Muscle of arm (tissue), 12 donors: Measurements from ENCODE around the gene B3GALNT2. TPM values are rescaled to one million over a fixed set of nuclear protein-coding genes. Genes with fewer than 3 reads are reported as not detected.
"Not testable (repeated sequence)": the region's sequence is repeated elsewhere in the genome, so short reads cannot be mapped to it uniquely, and the experiment has no call there.

Experiments
- DNase-seq: peaks from one replicate; pipeline ENCODE4 v3.0.0-alpha.2; 2013
- polyA plus RNA-seq, 12 donors: library from polyadenylated mRNA; unstranded; fragments of 120-200 nt; gene quantifications; one replicate each; pipeline ENCODE4 v1.2.1, GENCODE V29; 2013; ENCODE audit not compliant: insufficient read length in 12 of 12

B3GALNT2 gene
- polyA plus RNA-seq, 12 donors, result 16.5 to 32.8 (median 24.9) TPM; not detected in 1

GRCh38 chr1:235507623-235508022 lies 3.4 kb upstream of the B3GALNT2 start:
- no peak for DNase-seq

GRCh38 chr1:235504494-235505222 lies 406 bp upstream of the B3GALNT2 start:
- peak; percentile 99 for DNase-seq

- DNase-seq, result peak; percentile 63
Observed at GRCh38 chr1:235503403-235504121, 690 bp downstream of the B3GALNT2 start.

- DNase-seq, result peak; percentile 23
Observed at GRCh38 chr1:235502601-235503402, 1.4 kb downstream of the B3GALNT2 start.

- DNase-seq, result no peak
Observed at GRCh38 chr1:235500971-235501540, 3.2 kb downstream of the B3GALNT2 start.

- peak; percentile 10 for DNase-seq
Observed at GRCh38 chr1:235495551-235495950, 8.7 kb downstream of the B3GALNT2 start.

GRCh38 chr1:235495030-235495429 lies 9.2 kb downstream of the B3GALNT2 start:
- DNase-seq, result no peak

GRCh38 chr1:235494531-235494930 lies 9.7 kb downstream of the B3GALNT2 start:
- no peak for DNase-seq

- DNase-seq, result no peak
Observed at GRCh38 chr1:235491644-235492043, 12.6 kb downstream of the B3GALNT2 start.

GRCh38 chr1:235486321-235486720 lies 17.9 kb downstream of the B3GALNT2 start:
- no peak for DNase-seq

GRCh38 chr1:235485558-235485957 lies 18.7 kb downstream of the B3GALNT2 start:
- no peak for DNase-seq

GRCh38 chr1:235483090-235483489 lies 21.2 kb downstream of the B3GALNT2 start:
- DNase-seq, result no peak

GRCh38 chr1:235473806-235474205 lies 30.4 kb downstream of the B3GALNT2 start:
- no peak for DNase-seq

GRCh38 chr1:235470741-235471439 lies 33.4 kb downstream of the B3GALNT2 start:
- no peak for DNase-seq

GRCh38 chr1:235469897-235470296 lies 34.4 kb downstream of the B3GALNT2 start:
- DNase-seq, result not testable (repeated sequence)

GRCh38 chr1:235468970-235469369 lies 35.3 kb downstream of the B3GALNT2 start:
- DNase-seq, result no peak

GRCh38 chr1:235468004-235468403 lies 36.2 kb downstream of the B3GALNT2 start:
- DNase-seq, result no peak

- DNase-seq, result no peak
Observed at GRCh38 chr1:235465066-235465465, 39.2 kb downstream of the B3GALNT2 start.

GRCh38 chr1:235462832-235463231 lies 41.4 kb downstream of the B3GALNT2 start:
- not testable (repeated sequence) for DNase-seq

GRCh38 chr1:235461954-235462353 lies 42.3 kb downstream of the B3GALNT2 start:
- DNase-seq, result no peak

- DNase-seq, result no peak
Observed at GRCh38 chr1:235460770-235461169, 43.5 kb downstream of the B3GALNT2 start.
